ENCODE measurements around the gene ATP6V1B1. TPM values are rescaled to one million over a fixed set of nuclear protein-coding genes. Genes with fewer than 3 reads are reported as not detected.

Gene ATP6V1B1
- total and polyA plus RNA-seq, 9 of the 15 experiments (the other 6 are each of a cell fraction or from before 2014, with no cell fraction given) = not detected

- TF ChIP-seq KLF13 (tag; IDR thresholded peaks at IDR 0.05; ENCODE audit: borderline replicate concordance, low read depth) (no peak), E2F4 (CRISPR knock-in tag; IDR thresholded peaks at IDR 0.05; ENCODE audit: low read depth) (no peak), HNRNPL (IDR thresholded peaks at IDR 0.05; ENCODE audit: low read depth, low read length) (no peak), CREBBP (IDR thresholded peaks at IDR 0.05; ENCODE audit: low read depth, low read length) (no peak), ZNF347 (CRISPR knock-in tag; IDR thresholded peaks at IDR 0.05; ENCODE audit: low read depth) (no peak), PATZ1 (CRISPR knock-in tag; IDR thresholded peaks at IDR 0.05; ENCODE audit: borderline replicate concordance) (no peak), ZNF449 (CRISPR knock-in tag; IDR thresholded peaks at IDR 0.05) (no peak), PPARD (CRISPR knock-in tag; IDR thresholded peaks at IDR 0.05) (no peak), CBFB (CRISPR knock-in tag; IDR thresholded peaks at IDR 0.05) (no peak), IFI16 (CRISPR knock-in tag; IDR thresholded peaks at IDR 0.05) (no peak), NR2C1 (IDR thresholded peaks at IDR 0.05) (peak; percentile 86), NR2C1 (tag; IDR thresholded peaks at IDR 0.05) (peak; percentile 91), ZZZ3 (IDR thresholded peaks at IDR 0.05) (no peak), EHMT2 (IDR thresholded peaks at IDR 0.05) (peak; percentile 16; the same call in 1 of the 2 replicates), WHSC1 (IDR thresholded peaks at IDR 0.05; ENCODE audit: low read length) (no peak), SAFB2 (IDR thresholded peaks at IDR 0.05; ENCODE audit: borderline replicate concordance, low read depth, low read length, severe bottlenecking) (no peak), ZNF589 (CRISPR knock-in tag; IDR thresholded peaks at IDR 0.05; ENCODE audit: low read depth) (no peak; the same call in 1 of the 2 replicates), PHF21A (IDR thresholded peaks at IDR 0.05; ENCODE audit: borderline replicate concordance, low read depth) (no peak), NCOA2 (IDR thresholded peaks at IDR 0.05; ENCODE audit: partially characterized antibody in 2 of 2) (no peak), ZNF79 (CRISPR knock-in tag; IDR thresholded peaks at IDR 0.05; ENCODE audit: low read depth) (no peak), CTBP1 (IDR thresholded peaks at IDR 0.05; ENCODE audit: borderline replicate concordance) (no peak), ZNF740 (CRISPR knock-in tag; IDR thresholded peaks at IDR 0.05) (no peak), ZNF740 (tag; IDR thresholded peaks at IDR 0.05) (no peak), ZNF143 (CRISPR knock-in tag; IDR thresholded peaks at IDR 0.05) (no peak), CCAR2 (IDR thresholded peaks at IDR 0.05; ENCODE audit: low read depth, low read length) (no peak), ZNF551 (CRISPR knock-in tag; IDR thresholded peaks at IDR 0.05) (no peak)
Observed at GRCh38 chr2:70921839-70922234, 13.9 kb upstream of the ATP6V1B1 start (continued).
